ENCODE measurements around the gene STAT3. TPM values are rescaled to one million over a fixed set of nuclear protein-coding genes. Genes with fewer than 3 reads are reported as not detected.
A peak's percentile ranks its signal among the peaks of the same experiment; 100 is the strongest.

The STAT3 gene
- total and polyA plus RNA-seq, 9 of the 15 experiments (the other 6 are each of a cell fraction or from before 2014, with no cell fraction given), result 90.0 to 179 (median 114) TPM

DNA sequence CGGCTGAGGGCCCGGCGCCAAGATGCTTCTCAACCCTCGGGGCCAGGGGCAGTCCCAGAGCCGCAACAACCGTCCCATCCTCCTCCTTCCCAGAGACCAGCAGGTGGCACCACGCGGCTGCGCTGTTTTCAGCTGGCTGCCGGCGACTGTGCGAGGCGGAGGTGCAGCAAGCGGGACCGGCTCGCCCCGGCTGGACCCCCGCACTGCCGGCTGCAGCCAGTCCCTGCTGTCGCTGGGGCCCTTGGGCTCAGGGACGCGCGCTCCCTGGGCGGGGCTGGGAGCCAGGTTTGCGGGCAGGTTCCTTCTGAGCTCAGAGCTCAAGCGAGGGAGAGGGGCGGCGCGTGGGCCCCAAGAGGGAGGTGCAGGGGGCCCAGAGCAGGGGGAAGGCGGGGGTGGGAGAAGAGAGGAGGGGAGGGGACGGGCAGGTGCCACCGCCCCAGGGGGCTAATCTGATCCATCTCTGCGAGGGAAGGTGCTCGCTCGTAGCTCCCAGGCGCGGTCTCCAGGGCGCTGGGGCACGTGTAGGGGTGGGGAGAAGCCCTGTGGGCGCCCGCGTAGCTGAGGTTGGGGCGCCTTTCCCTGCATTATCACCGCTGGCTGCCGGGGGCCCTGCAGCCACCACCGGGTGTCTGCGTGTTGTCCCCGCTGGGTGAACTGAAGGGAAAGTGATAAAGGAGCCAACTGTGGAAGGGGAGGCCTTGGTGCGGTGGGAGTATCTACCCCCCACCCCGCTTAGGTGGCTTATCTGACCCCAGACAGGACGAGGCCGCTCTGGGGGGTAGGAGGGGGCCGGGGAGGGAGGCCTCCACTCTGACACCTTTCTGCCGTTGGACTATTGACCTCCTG is 75.7 kb downstream of the STAT3 start (continued):
- no peak for TF ChIP-seq ZNF124 (CRISPR knock-in tag; IDR thresholded peaks at IDR 0.05)
- no peak for TF ChIP-seq BRF1 (IDR thresholded peaks at IDR 0.05; ENCODE audit: borderline replicate concordance, extremely low read depth, insufficient read length)
- TF ChIP-seq, protein P1, sequence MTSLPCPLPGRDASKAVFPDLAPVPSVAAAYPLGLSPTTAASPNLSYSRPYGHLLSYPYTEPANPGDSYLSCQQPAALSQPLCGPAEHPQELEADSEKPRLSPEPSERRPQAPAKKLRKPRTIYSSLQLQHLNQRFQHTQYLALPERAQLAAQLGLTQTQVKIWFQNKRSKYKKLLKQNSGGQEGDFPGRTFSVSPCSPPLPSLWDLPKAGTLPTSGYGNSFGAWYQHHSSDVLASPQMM (CRISPR knock-in tag; IDR thresholded peaks at IDR 0.05), result no peak
- TF ChIP-seq ZNF551 (CRISPR knock-in tag; IDR thresholded peaks at IDR 0.05), result no peak
- TF ChIP-seq, protein P2, sequence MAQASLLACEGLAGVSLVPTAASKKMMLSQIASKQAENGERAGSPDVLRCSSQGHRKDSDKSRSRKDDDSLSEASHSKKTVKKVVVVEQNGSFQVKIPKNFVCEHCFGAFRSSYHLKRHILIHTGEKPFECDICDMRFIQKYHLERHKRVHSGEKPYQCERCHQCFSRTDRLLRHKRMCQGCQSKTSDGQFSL (CRISPR knock-in tag; IDR thresholded peaks at IDR 0.05), result peak; percentile 77
- TF ChIP-seq, protein P2 (tag; IDR thresholded peaks at IDR 0.05), result peak in 1 of 2 experiments; percentile 67; a peak in 1 of 4 replicates
- TF ChIP-seq SMAD4 (CRISPR knock-in tag; conservative IDR thresholded peaks at IDR 0.05), result peak; percentile 97
- TF ChIP-seq DMBX1 (CRISPR knock-in tag; IDR thresholded peaks at IDR 0.05; ENCODE audit: borderline replicate concordance), result peak; percentile 93
- no peak for TF ChIP-seq FOS (IDR thresholded peaks at IDR 0.05; ENCODE audit: extremely low read depth, insufficient read length)
- no peak for TF ChIP-seq IFI16 (CRISPR knock-in tag; IDR thresholded peaks at IDR 0.05)
- peak; percentile 82 for TF ChIP-seq EGR1 (conservative IDR thresholded peaks at IDR 0.05)
- TF ChIP-seq TCF7 (IDR thresholded peaks at IDR 0.05; ENCODE audit: borderline replicate concordance), result no peak; the same call in 1 of the 2 replicates
- no peak for TF ChIP-seq ELF2 (CRISPR knock-in tag; IDR thresholded peaks at IDR 0.05)
- TF ChIP-seq, protein P3, sequence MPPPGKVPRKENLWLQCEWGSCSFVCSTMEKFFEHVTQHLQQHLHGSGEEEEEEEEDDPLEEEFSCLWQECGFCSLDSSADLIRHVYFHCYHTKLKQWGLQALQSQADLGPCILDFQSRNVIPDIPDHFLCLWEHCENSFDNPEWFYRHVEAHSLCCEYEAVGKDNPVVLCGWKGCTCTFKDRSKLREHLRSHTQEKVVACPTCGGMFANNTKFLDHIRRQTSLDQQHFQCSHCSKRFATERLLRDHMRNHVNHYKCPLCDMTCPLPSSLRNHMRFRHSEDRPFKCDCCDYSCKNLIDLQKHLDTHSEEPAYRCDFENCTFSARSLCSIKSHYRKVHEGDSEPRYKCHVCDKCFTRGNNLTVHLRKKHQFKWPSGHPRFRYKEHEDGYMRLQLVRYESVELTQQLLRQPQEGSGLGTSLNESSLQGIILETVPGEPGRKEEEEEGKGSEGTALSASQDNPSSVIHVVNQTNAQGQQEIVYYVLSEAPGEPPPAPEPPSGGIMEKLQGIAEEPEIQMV (tag; conservative IDR thresholded peaks at IDR 0.05; ENCODE audit: low read depth), result no peak
- TF ChIP-seq CC2D1A (IDR thresholded peaks at IDR 0.05), result peak; percentile 71; the same call in 1 of the 2 replicates
- TF ChIP-seq, protein P4, sequence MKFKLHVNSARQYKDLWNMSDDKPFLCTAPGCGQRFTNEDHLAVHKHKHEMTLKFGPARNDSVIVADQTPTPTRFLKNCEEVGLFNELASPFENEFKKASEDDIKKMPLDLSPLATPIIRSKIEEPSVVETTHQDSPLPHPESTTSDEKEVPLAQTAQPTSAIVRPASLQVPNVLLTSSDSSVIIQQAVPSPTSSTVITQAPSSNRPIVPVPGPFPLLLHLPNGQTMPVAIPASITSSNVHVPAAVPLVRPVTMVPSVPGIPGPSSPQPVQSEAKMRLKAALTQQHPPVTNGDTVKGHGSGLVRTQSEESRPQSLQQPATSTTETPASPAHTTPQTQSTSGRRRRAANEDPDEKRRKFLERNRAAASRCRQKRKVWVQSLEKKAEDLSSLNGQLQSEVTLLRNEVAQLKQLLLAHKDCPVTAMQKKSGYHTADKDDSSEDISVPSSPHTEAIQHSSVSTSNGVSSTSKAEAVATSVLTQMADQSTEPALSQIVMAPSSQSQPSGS (CRISPR knock-in tag; IDR thresholded peaks at IDR 0.05), result no peak
- 0 out of 2 replicates have a peak, but pooled peaks have one; percentile 44 for TF ChIP-seq ZNF23 (CRISPR knock-in tag; IDR thresholded peaks at IDR 0.05)
- TF ChIP-seq ZNF583 (CRISPR knock-in tag; IDR thresholded peaks at IDR 0.05), result peak; percentile 75
- peak; percentile 55; the same call in 1 of the 2 replicates for TF ChIP-seq RAD51 (IDR thresholded peaks at IDR 0.05; ENCODE audit: borderline replicate concordance, low read depth)
- TF ChIP-seq, protein P5, sequence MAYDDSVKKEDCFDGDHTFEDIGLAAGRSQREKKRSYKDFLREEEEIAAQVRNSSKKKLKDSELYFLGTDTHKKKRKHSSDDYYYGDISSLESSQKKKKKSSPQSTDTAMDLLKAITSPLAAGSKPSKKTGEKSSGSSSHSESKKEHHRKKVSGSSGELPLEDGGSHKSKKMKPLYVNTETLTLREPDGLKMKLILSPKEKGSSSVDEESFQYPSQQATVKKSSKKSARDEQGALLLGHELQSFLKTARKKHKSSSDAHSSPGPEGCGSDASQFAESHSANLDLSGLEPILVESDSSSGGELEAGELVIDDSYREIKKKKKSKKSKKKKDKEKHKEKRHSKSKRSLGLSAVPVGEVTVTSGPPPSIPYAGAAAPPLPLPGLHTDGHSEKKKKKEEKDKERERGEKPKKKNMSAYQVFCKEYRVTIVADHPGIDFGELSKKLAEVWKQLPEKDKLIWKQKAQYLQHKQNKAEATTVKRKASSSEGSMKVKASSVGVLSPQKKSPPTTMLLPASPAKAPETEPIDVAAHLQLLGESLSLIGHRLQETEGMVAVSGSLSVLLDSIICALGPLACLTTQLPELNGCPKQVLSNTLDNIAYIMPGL (CRISPR knock-in tag; IDR thresholded peaks at IDR 0.05), result 0 out of 2 replicates have a peak, but pooled peaks have one; percentile 38
- TF ChIP-seq IRF2 (CRISPR knock-in tag; IDR thresholded peaks at IDR 0.05), result no peak
